K562 (cell line): ENCODE measurements around the gene NLE1. TPM values are rescaled to one million over a fixed set of nuclear protein-coding genes. Genes with fewer than 3 reads are reported as not detected.
A peak's percentile ranks its signal among the peaks of the same experiment; 100 is the strongest.

Source experiments
- CREM ChIP-seq: IDR thresholded peaks from 2 replicates; pipeline ENCODE4 v1.6.1; 2014; ENCODE audit warnings: antibody characterized with exemption, low read depth
- ESRRA ChIP-seq: fragments of 450-650 bp; IDR thresholded peaks from 2 replicates; pipeline ENCODE4 v1.6.1; 2014; ENCODE audit warnings: low read depth, mild to moderate bottlenecking, moderate library complexity, borderline replicate concordance
- ETV6 ChIP-seq, 3 experiments: fragments of 150-350 bp in 1 of 3; sonication (generic) in 1 of 3; formaldehyde crosslinking in 1 of 3; IDR thresholded peaks; 2 replicates each; pipeline versions ENCODE4 v1.6.1 to v1.8.0; 2014 to 2022; ENCODE audit warnings: borderline replicate concordance in 2 of 3, low read depth in 2 of 3, antibody characterized with exemption in 1 of 3, low read length in 1 of 3, mild to moderate bottlenecking in 1 of 3, missing genetic modification reagents in 1 of 3
- FOXK1 ChIP-seq: sonication (generic); formaldehyde crosslinking; IDR thresholded peaks from 2 replicates; pipeline ENCODE4 v1.8.0; 2022; ENCODE audit warnings: missing genetic modification reagents, mild to moderate bottlenecking, borderline replicate concordance
- JUNB ChIP-seq: fragments of 450-650 bp; formaldehyde crosslinking; conservative IDR thresholded peaks from 2 replicates; pipeline ENCODE4 v1.4.0; 2020; ENCODE audit warnings: mild to moderate bottlenecking
- KDM4B ChIP-seq, 2 experiments: fragments of 450-650 bp in 1 of 2; sonication (generic) in 1 of 2; IDR thresholded peaks; 2 replicates each; pipeline ENCODE4 v1.6.1; 2016 to 2017; ENCODE audit warnings: borderline replicate concordance in 2 of 2, antibody characterized with exemption in 1 of 2, low read depth in 1 of 2, mild to moderate bottlenecking in 1 of 2
- MTA2 ChIP-seq: fragments of 450-650 bp; IDR thresholded peaks from 2 replicates; pipeline ENCODE4 v1.6.1; 2016; ENCODE audit warnings: low read depth
- MXI1 ChIP-seq: IDR thresholded peaks from 2 replicates; pipeline ENCODE4 v1.6.1; 2011; ENCODE audit warnings: low read depth, mild to moderate bottlenecking, improper control_type of control experiment, low read length
- NFXL1 ChIP-seq: fragments of 450-650 bp; formaldehyde crosslinking; IDR thresholded peaks from 2 replicates; pipeline ENCODE4 v1.4.0; 2021; ENCODE audit warnings: mild to moderate bottlenecking
- NFYB ChIP-seq: IDR thresholded peaks from 2 replicates; pipeline ENCODE4 v1.6.1; 2011; ENCODE audit warnings: mild to moderate bottlenecking, moderate library complexity; ENCODE audit not compliant: insufficient read length; ENCODE audit errors: extremely low read depth
- PHB ChIP-seq: fragments of 250-450 bp; sonication (Bioruptor Pico); IDR thresholded peaks from 2 replicates; pipeline ENCODE4 v1.5.0; 2021
- POLR2AphosphoS2 ChIP-seq: IDR thresholded peaks from 2 replicates; pipeline ENCODE4 v1.6.1; 2012; ENCODE audit warnings: low read length, improper control_type of control experiment
- SNIP1 ChIP-seq: fragments of 450-650 bp; IDR thresholded peaks from 2 replicates; pipeline ENCODE4 v1.7.1; 2017; ENCODE audit warnings: low read depth, mild to moderate bottlenecking
- TBL1XR1 ChIP-seq, 2 experiments: IDR thresholded peaks; 2 replicates each; pipeline ENCODE4 v1.6.1; 2012; ENCODE audit warnings: improper control_type of control experiment in 2 of 2, low read length in 2 of 2, mild to moderate bottlenecking in 1 of 2
- ZBTB17 ChIP-seq: fragments of 450-650 bp; formaldehyde crosslinking; IDR thresholded peaks from 2 replicates; pipeline ENCODE4 v1.4.0; 2020; ENCODE audit warnings: mild to moderate bottlenecking
- ZNF217 ChIP-seq: sonication (generic); formaldehyde crosslinking; IDR thresholded peaks from 2 replicates; pipeline ENCODE4 v1.8.0; 2022; ENCODE audit warnings: mild to moderate bottlenecking, missing genetic modification reagents
- ZNF551 ChIP-seq: fragments of 250-450 bp; sonication (Bioruptor Pico); IDR thresholded peaks from 2 replicates; pipeline ENCODE4 v1.5.0; 2021; ENCODE audit warnings: mild to moderate bottlenecking, moderate library complexity
- ZNF76 ChIP-seq: fragments of 250-450 bp; sonication (Bioruptor Pico); IDR thresholded peaks from 2 replicates; pipeline ENCODE4 v1.4.0; 2020; ENCODE audit warnings: mild to moderate bottlenecking, moderate library complexity, borderline replicate concordance
- ZNF830 ChIP-seq: fragments of 250-450 bp; sonication (Bioruptor Pico); IDR thresholded peaks from 2 replicates; pipeline ENCODE4 v1.5.0; 2021; ENCODE audit warnings: mild to moderate bottlenecking
- polyA plus RNA-seq, 8 experiments: library from polyadenylated mRNA; depleted of rRNA in 4 of 8; stranded (reverse) in 5 of 8; unstranded in 3 of 8; fragments of >200 nt; fragmentation: Nextera tagmentation in 2 of 8; fragmentation: Illumina TruSeq in 1 of 8; extraction: Ambion mirVana in 2 of 8; extraction: Trizol in 1 of 8; gene quantifications; 2 replicates each; pipeline versions ENCODE4 v1.2.1 to v1.2.3, GENCODE V29; 2011 to 2014; ENCODE audit warnings: inconsistent platforms in 1 of 8, missing spikeins in 1 of 8
- total RNA-seq, 7 experiments: library from RNA; depleted of rRNA in 6 of 7; stranded (reverse); fragments of >200 nt in 6 of 7; fragmentation: Illumina TruSeq in 2 of 7; extraction: Trizol in 2 of 7; gene quantifications; 2 replicates each; pipeline versions ENCODE4 v1.2.1 to v1.2.3, GENCODE V29; 2011 to 2021; ENCODE audit warnings: low replicate concordance in 1 of 7
- TF ChIP-seq, protein P1 (sequence below): fragments of 450-650 bp; formaldehyde crosslinking; IDR thresholded peaks from 2 replicates; pipeline ENCODE4 v1.4.0; 2020; ENCODE audit warnings: mild to moderate bottlenecking, moderate library complexity
- TF ChIP-seq, protein P2 (sequence below): fragments of 250-450 bp; sonication (Bioruptor Pico); IDR thresholded peaks from 2 replicates; pipeline ENCODE4 v1.8.0; 2021; ENCODE audit warnings: moderate library complexity, mild to moderate bottlenecking, inconsistent platforms
- TF ChIP-seq, protein P3 (sequence below): fragments of 450-650 bp; IDR thresholded peaks from 2 replicates; pipeline ENCODE4 v1.6.1; 2017; ENCODE audit warnings: antibody characterized with exemption, mild to moderate bottlenecking
- TF ChIP-seq, protein P4 (sequence below): fragments of 250-450 bp; sonication (Bioruptor Pico); IDR thresholded peaks from 2 replicates; pipeline ENCODE4 v1.8.0; 2022; ENCODE audit warnings: moderate library complexity, mild to moderate bottlenecking, inconsistent platforms

The NLE1 gene
- total and polyA plus RNA-seq, 9 of the 15 experiments (the other 6 are each of a cell fraction or from before 2014, with no cell fraction given): 3.8 to 69.0 (median 29.4) TPM

DNA sequence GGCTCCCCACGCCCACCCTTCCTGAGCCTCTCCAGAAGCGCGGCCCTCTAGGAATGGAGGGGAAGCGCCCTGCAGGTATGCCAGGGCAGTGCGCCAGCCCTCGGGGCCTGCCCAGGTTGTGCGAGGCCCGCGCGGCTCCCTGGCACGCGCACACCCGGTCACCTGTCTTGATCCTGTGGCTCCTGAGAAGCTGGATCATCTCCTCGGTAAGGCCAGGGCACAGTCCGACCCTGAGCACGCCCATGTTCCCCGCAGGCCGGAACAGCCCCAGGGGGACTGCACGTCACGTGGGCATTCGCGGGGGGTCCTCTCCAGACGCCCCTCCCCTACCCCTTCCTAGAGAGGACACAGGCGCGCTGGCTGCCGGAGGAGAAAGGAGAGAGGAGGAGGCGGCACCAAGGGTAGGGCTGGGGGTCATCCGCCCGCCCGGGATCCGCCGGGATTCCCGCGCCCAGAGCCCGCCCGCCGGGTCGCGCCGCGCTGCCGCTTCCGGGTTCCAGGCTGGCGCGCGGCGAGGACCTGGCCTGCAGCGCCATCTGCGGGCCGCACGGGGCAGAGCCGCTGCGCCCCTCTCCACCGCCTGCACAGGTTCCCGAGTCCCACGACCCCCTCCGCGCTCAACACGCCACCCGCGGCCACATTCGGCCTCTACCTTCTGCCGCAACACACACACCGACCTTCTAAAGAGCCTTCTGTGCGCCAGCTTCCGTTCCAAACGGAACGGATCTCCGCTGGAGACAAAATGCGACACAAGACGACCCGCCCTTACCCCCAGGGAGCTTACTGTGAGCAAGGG is 22.5 kb downstream of the NLE1 start, which contains the start of gene RAD51D (continued):
- TF ChIP-seq, protein P1, sequence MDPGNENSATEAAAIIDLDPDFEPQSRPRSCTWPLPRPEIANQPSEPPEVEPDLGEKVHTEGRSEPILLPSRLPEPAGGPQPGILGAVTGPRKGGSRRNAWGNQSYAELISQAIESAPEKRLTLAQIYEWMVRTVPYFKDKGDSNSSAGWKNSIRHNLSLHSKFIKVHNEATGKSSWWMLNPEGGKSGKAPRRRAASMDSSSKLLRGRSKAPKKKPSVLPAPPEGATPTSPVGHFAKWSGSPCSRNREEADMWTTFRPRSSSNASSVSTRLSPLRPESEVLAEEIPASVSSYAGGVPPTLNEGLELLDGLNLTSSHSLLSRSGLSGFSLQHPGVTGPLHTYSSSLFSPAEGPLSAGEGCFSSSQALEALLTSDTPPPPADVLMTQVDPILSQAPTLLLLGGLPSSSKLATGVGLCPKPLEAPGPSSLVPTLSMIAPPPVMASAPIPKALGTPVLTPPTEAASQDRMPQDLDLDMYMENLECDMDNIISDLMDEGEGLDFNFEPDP: no peak
- TF ChIP-seq ETV6 (IDR thresholded peaks at IDR 0.05; ENCODE audit: borderline replicate concordance in 1 of 2, low read depth in 2 of 2, low read length in 1 of 2) (no peak), ETV6 (CRISPR knock-in tag; IDR thresholded peaks at IDR 0.05; ENCODE audit: borderline replicate concordance) (no peak), ZNF830 (CRISPR knock-in tag) (0 out of 2 replicates have a peak, but pooled peaks have one; percentile 42), JUNB (CRISPR knock-in tag) (no peak), ZNF76 (CRISPR knock-in tag) (no peak), FOXK1 (CRISPR knock-in tag) (no peak), MTA2 (no peak), MXI1 (no peak), ZNF551 (no peak), ZNF217 (CRISPR knock-in tag) (no peak), ZBTB17 (CRISPR knock-in tag) (no peak), KDM4B (IDR thresholded peaks at IDR 0.05; ENCODE audit: borderline replicate concordance in 2 of 2, low read depth in 1 of 2) (no peak), POLR2AphosphoS2 (no peak), CREM (peak; percentile 50), SNIP1 (no peak), NFXL1 (CRISPR knock-in tag) (no peak), PHB (no peak), ESRRA (0 out of 2 replicates have a peak, but pooled peaks have one; percentile 53), TBL1XR1 (IDR thresholded peaks at IDR 0.05; ENCODE audit: low read length in 2 of 2) (no peak), NFYB (no peak)
- TF ChIP-seq, protein P2, sequence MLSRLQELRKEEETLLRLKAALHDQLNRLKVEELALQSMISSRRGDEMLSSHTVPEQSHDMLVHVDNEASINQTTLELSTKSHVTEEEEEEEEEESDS (CRISPR knock-in tag): no peak
- TF ChIP-seq, protein P3, sequence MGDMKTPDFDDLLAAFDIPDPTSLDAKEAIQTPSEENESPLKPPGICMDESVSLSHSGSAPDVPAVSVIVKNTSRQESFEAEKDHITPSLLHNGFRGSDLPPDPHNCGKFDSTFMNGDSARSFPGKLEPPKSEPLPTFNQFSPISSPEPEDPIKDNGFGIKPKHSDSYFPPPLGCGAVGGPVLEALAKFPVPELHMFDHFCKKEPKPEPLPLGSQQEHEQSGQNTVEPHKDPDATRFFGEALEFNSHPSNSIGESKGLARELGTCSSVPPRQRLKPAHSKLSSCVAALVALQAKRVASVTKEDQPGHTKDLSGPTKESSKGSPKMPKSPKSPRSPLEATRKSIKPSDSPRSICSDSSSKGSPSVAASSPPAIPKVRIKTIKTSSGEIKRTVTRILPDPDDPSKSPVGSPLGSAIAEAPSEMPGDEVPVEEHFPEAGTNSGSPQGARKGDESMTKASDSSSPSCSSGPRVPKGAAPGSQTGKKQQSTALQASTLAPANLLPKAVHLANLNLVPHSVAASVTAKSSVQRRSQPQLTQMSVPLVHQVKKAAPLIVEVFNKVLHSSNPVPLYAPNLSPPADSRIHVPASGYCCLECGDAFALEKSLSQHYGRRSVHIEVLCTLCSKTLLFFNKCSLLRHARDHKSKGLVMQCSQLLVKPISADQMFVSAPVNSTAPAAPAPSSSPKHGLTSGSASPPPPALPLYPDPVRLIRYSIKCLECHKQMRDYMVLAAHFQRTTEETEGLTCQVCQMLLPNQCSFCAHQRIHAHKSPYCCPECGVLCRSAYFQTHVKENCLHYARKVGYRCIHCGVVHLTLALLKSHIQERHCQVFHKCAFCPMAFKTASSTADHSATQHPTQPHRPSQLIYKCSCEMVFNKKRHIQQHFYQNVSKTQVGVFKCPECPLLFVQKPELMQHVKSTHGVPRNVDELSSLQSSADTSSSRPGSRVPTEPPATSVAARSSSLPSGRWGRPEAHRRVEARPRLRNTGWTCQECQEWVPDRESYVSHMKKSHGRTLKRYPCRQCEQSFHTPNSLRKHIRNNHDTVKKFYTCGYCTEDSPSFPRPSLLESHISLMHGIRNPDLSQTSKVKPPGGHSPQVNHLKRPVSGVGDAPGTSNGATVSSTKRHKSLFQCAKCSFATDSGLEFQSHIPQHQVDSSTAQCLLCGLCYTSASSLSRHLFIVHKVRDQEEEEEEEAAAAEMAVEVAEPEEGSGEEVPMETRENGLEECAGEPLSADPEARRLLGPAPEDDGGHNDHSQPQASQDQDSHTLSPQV: peak; percentile 75
- TF ChIP-seq, protein P4, sequence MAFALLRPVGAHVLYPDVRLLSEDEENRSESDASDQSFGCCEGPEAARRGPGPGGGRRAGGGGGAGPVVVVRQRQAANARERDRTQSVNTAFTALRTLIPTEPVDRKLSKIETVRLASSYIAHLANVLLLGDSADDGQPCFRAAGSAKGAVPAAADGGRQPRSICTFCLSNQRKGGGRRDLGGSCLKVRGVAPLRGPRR (CRISPR knock-in tag): no peak
